Measurements from ENCODE around the gene MRPS23. TPM values are rescaled to one million over a fixed set of nuclear protein-coding genes. Genes with fewer than 3 reads are reported as not detected.

MRPS23 gene
- total and polyA plus RNA-seq, 2 experiments from 2014 or later = 53.2 to 74.5 TPM

GRCh38 chr17:57861790-57862693 is 12.2 kb upstream of the MRPS23 start:
- H3K9me2 ChIP-seq (ENCODE audit: insufficient read depth) = no peaks in the 10 kb centered on the region
- H3K4me1 Mint-ChIP-seq = peaks cover 42% of the 10 kb centered on the region
- no peak overlapping the region for H3K27ac Mint-ChIP-seq
- H3K27me3 Mint-ChIP-seq (ENCODE audit: insufficient read depth, low read depth, poor library complexity) = peaks cover 44% of the 10 kb centered on the region
- TF ChIP-seq REST (IDR thresholded peaks at IDR 0.05; ENCODE audit: unreplicated experiment) (no peak), JUNB (IDR thresholded peaks at IDR 0.05; ENCODE audit: unreplicated experiment) (no peak), POLR2AphosphoS5 (IDR thresholded peaks at IDR 0.05; ENCODE audit: low read depth) (no peak), EZH2phosphoT487 (IDR thresholded peaks at IDR 0.05; ENCODE audit: unreplicated experiment) (no peak), ZNF331 (CRISPR knock-in tag; IDR thresholded peaks at IDR 0.05; ENCODE audit: low read depth) (no peak)
- H3K27me3 ChIP-seq (ENCODE audit: insufficient read depth) = peaks cover 44% of the 10 kb centered on the region
- DNase-seq (ENCODE audit: low spot score) = peak; percentile 73
- H3K27ac ChIP-seq (ENCODE audit: low read depth) = no peak overlapping the region
- H3K4me3 Mint-ChIP-seq = peak overlapping the region; percentile 80
- H3K36me3 Mint-ChIP-seq (ENCODE audit: low read depth) = peaks cover 9% of the 10 kb centered on the region; the same call in 1 of the 3 replicates
- H3K4me3 ChIP-seq = peak overlapping the region; percentile 76
- no peaks in the 10 kb centered on the region for H3K36me3 ChIP-seq (ENCODE audit: insufficient read depth)
- no peaks in the 10 kb centered on the region for H3K9me3 Mint-ChIP-seq
- peaks cover 9% of the 10 kb centered on the region; the same call in 1 of the 2 replicates for H3F3A ChIP-seq (replicated peaks; ENCODE audit: low read depth)
- peak overlapping the region; percentile 95 for H2AFZ ChIP-seq
- H3K4me1 ChIP-seq (ENCODE audit: insufficient read depth) = peaks cover 30% of the 10 kb centered on the region; the same call in 1 of the 2 replicates
- peak overlapping the region; percentile 99 for H3K4me2 ChIP-seq
- peak; percentile 38 for ATAC-seq
- H4K20me1 ChIP-seq (replicated peaks; ENCODE audit: insufficient read depth) = no peaks in the 10 kb centered on the region
- H3K79me2 ChIP-seq (replicated peaks; ENCODE audit: insufficient read depth) = no peaks in the 10 kb centered on the region

- no peak overlapping the region for H3K27ac Mint-ChIP-seq
Measured at GRCh38 chr17:57861000-57861789, 11.4 kb upstream of the MRPS23 start.

More at GRCh38 chr17:57861000-57861789, 11.4 kb upstream of the MRPS23 start:
- ATAC-seq (peak; percentile 51), DNase-seq (ENCODE audit: low spot score) (peak; percentile 75)
- Mint-ChIP-seq H3K4me3 (peak overlapping the region; percentile 80), H3K9me3 (no peaks in the 10 kb centered on the region), H3K4me1 (peaks cover 42% of the 10 kb centered on the region), H3K27me3 (ENCODE audit: insufficient read depth, low read depth, poor library complexity) (peaks cover 46% of the 10 kb centered on the region), H3K36me3 (ENCODE audit: low read depth) (peaks cover 9% of the 10 kb centered on the region; the same call in 1 of the 3 replicates)
- TF ChIP-seq STAT1 (IDR thresholded peaks at IDR 0.05; ENCODE audit: unreplicated experiment) = no peak
- TF ChIP-seq CREB1 (CRISPR knock-in tag; IDR thresholded peaks at IDR 0.05; ENCODE audit: low read depth) = no peak
- TF ChIP-seq NANOG (IDR thresholded peaks at IDR 0.05; ENCODE audit: borderline replicate concordance) = no peak
- no peak for TF ChIP-seq ZNF114 (CRISPR knock-in tag; IDR thresholded peaks at IDR 0.05)
- no peak for TF ChIP-seq POLR2AphosphoS5 (IDR thresholded peaks at IDR 0.05; ENCODE audit: low read depth)
- TF ChIP-seq EZH2 (IDR thresholded peaks at IDR 0.05; ENCODE audit: low read depth, unreplicated experiment) = peak; percentile 52
- no peak for TF ChIP-seq CTCF (conservative IDR thresholded peaks at IDR 0.05; ENCODE audit: low read depth in 2 of 2)
- TF ChIP-seq ETS1 (IDR thresholded peaks at IDR 0.05) = no peak
- Histone ChIP-seq H3K27me3 (ENCODE audit: insufficient read depth) (peaks cover 44% of the 10 kb centered on the region), H2AFZ (peak overlapping the region; percentile 95), H4K20me1 (replicated peaks; ENCODE audit: insufficient read depth) (no peaks in the 10 kb centered on the region), H3K27ac (ENCODE audit: low read depth) (no peak overlapping the region), H3K4me2 (peak overlapping the region; percentile 99), H3F3A (replicated peaks; ENCODE audit: low read depth) (peaks cover 10% of the 10 kb centered on the region; the same call in 1 of the 2 replicates), H3K4me3 (peak overlapping the region; percentile 76), H3K4me1 (ENCODE audit: insufficient read depth) (peaks cover 33% of the 10 kb centered on the region; the same call in 1 of the 2 replicates), H3K79me2 (replicated peaks; ENCODE audit: insufficient read depth) (no peaks in the 10 kb centered on the region), H3K36me3 (ENCODE audit: insufficient read depth) (no peaks in the 10 kb centered on the region), H3K9me2 (ENCODE audit: insufficient read depth) (no peaks in the 10 kb centered on the region)
